ENCODE measurements around the gene ZNF804A.

The ZNF804A gene

DNA sequence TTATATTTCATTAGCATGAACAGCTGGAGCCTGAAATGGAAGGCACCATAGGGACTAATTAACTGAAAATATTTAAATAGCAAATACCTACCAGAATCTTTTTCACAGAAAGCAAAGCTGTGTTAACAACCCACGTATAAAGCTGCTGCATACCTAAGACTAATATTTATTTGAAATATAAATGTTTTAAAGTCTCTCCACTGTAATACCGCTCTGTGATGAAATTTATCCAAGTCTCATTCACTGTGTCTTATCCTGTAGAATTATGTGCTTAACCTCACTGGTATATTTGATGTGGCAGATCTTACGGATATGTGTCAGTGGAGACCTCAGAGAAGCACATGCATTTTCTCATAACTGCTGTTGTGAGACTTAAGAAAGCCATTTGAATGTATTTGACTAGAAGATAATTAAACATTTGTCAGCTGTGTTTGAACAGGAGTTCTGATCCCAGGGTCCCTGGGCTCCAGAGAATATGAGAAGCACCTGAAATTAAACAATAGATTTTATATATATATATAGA lies 373.3 kb downstream of the ZNF804A start:
- DNase-seq = no peak
